GM23338 (cell line): ENCODE measurements around the gene PIGK. TPM values are rescaled to one million over a fixed set of nuclear protein-coding genes. Genes with fewer than 3 reads are reported as not detected.
"Not testable (repeated sequence)": the region's sequence is repeated elsewhere in the genome, so short reads cannot be mapped to it uniquely, and the experiment has no call there.

ENCODE experiments used
- ATAC-seq: fragments of 200-7000 bp; cut with Tn5 transposase; 3 replicates; pipeline ENCODE4 v1.9.1; 2020
- DNase-seq: peaks from one replicate; pipeline ENCODE4 v3.0.0-alpha.2; 2015; ENCODE audit warnings: low spot score
- H2AFZ ChIP-seq: fragments of 200-600 bp; sonication (generic); 2 replicates; pipeline ENCODE4 v1.8.0; 2016; ENCODE audit warnings: antibody characterized with exemption, mild to moderate bottlenecking, moderate library complexity
- H3F3A ChIP-seq: fragments of 200-600 bp; sonication (generic); replicated peaks from 2 replicates; pipeline ENCODE4 v1.8.0; 2017; ENCODE audit warnings: antibody characterized with exemption, mixed run types, low read depth
- H3K27ac ChIP-seq: fragments of 200-600 bp; sonication (generic); 2 replicates; pipeline ENCODE4 v1.6.1; 2016; ENCODE audit warnings: low read depth
- H3K27me3 ChIP-seq: fragments of 200-600 bp; sonication (generic); 2 replicates; pipeline ENCODE4 v1.8.0; 2016; ENCODE audit warnings: mild to moderate bottlenecking, mixed run types, moderate library complexity; ENCODE audit not compliant: insufficient read depth
- H3K36me3 ChIP-seq: fragments of 200-600 bp; sonication (generic); 2 replicates; pipeline ENCODE4 v1.8.0; 2016; ENCODE audit warnings: mild to moderate bottlenecking; ENCODE audit not compliant: insufficient read depth
- H3K4me1 ChIP-seq: fragments of 200-600 bp; sonication (generic); 2 replicates; pipeline ENCODE4 v1.8.0; 2016; ENCODE audit warnings: mild to moderate bottlenecking, moderate library complexity; ENCODE audit not compliant: insufficient read depth
- H3K4me2 ChIP-seq: fragments of 200-600 bp; sonication (generic); 2 replicates; pipeline ENCODE4 v1.7.1; 2017; ENCODE audit warnings: mixed run types
- H3K4me3 ChIP-seq: fragments of 200-600 bp; sonication (generic); 2 replicates; pipeline ENCODE4 v1.6.1; 2016; ENCODE audit warnings: mixed run types
- H3K79me2 ChIP-seq: fragments of 200-600 bp; sonication (generic); replicated peaks from 2 replicates; pipeline ENCODE4 v1.8.0; 2017; ENCODE audit warnings: mild to moderate bottlenecking; ENCODE audit not compliant: insufficient read depth
- H3K9me2 ChIP-seq: fragments of 200-600 bp; sonication (generic); 2 replicates; pipeline ENCODE4 v1.8.0; 2017; ENCODE audit not compliant: insufficient read depth
- H4K20me1 ChIP-seq: fragments of 200-600 bp; sonication (generic); replicated peaks from 2 replicates; pipeline ENCODE4 v1.8.0; 2017; ENCODE audit warnings: mild to moderate bottlenecking; ENCODE audit not compliant: insufficient read depth
- H3K27ac Mint-ChIP-seq: 2 replicates; pipeline ENCODE4 v1.8.0; 2020; ENCODE audit warnings: inconsistent platforms, mild to moderate bottlenecking, moderate library complexity, mixed read lengths
- H3K27me3 Mint-ChIP-seq: 3 replicates; pipeline ENCODE4 v1.8.0; 2022; ENCODE audit warnings: low read depth, mild to moderate bottlenecking, moderate library complexity, mixed read lengths, inconsistent platforms; ENCODE audit not compliant: insufficient read depth, poor library complexity
- H3K36me3 Mint-ChIP-seq: 3 replicates; pipeline ENCODE4 v1.8.0; 2021; ENCODE audit warnings: low read depth, mild to moderate bottlenecking, inconsistent platforms, moderate library complexity, mixed read lengths
- H3K4me1 Mint-ChIP-seq: 3 replicates; pipeline ENCODE4 v1.8.0; 2020; ENCODE audit warnings: mild to moderate bottlenecking, inconsistent platforms, mixed read lengths
- H3K4me3 Mint-ChIP-seq: 3 replicates; pipeline ENCODE4 v1.8.0; 2021; ENCODE audit warnings: moderate library complexity, mild to moderate bottlenecking, inconsistent platforms, mixed read lengths
- H3K9me3 Mint-ChIP-seq: 3 replicates; pipeline ENCODE4 v1.8.0; 2020; ENCODE audit warnings: moderate library complexity, mild to moderate bottlenecking, inconsistent platforms, mixed read lengths
- CREB1 ChIP-seq: fragments of 250-450 bp; sonication (Bioruptor Pico); IDR thresholded peaks from 2 replicates; pipeline ENCODE4 v1.5.0; 2020; ENCODE audit warnings: low read depth, mild to moderate bottlenecking, moderate library complexity
- EZH2 ChIP-seq: fragments of 200-600 bp; sonication (generic); IDR thresholded peaks from one replicate; pipeline ENCODE4 v1.8.0; 2017; ENCODE audit warnings: antibody characterized with exemption, mild to moderate bottlenecking, low read depth; ENCODE audit not compliant: unreplicated experiment
- EZH2phosphoT487 ChIP-seq: fragments of 200-600 bp; sonication (generic); IDR thresholded peaks from one replicate; pipeline ENCODE4 v1.8.1; 2018; ENCODE audit warnings: antibody characterized with exemption; ENCODE audit not compliant: unreplicated experiment
- JUNB ChIP-seq: IDR thresholded peaks from one replicate; pipeline ENCODE4 v1.6.1; 2016; ENCODE audit warnings: antibody characterized with exemption; ENCODE audit not compliant: unreplicated experiment
- NANOG ChIP-seq: IDR thresholded peaks from 2 replicates; pipeline ENCODE4 v1.6.1; 2016; ENCODE audit warnings: antibody characterized with exemption, borderline replicate concordance
- POLR2AphosphoS5 ChIP-seq: IDR thresholded peaks from 2 replicates; pipeline ENCODE4 v1.6.1; 2016; ENCODE audit warnings: antibody characterized with exemption, low read depth
- ZNF331 ChIP-seq: fragments of 250-450 bp; sonication (Bioruptor Pico); IDR thresholded peaks from 2 replicates; pipeline ENCODE4 v1.5.0; 2020; ENCODE audit warnings: low read depth, mild to moderate bottlenecking, moderate library complexity
- polyA plus RNA-seq: library from polyadenylated mRNA; unstranded; fragments of >200 nt; fragmentation: Nextera tagmentation; extraction: Ambion mirVana; gene quantifications from 2 replicates; pipeline ENCODE4 v1.2.1, GENCODE V29; 2016
- total RNA-seq: library from RNA; depleted of rRNA; stranded (reverse); fragments of >200 nt; shearing (Covaris generic); gene quantifications from 2 replicates; pipeline ENCODE4 v1.2.3, GENCODE V29; 2014
- TF ChIP-seq, protein P1 (sequence below): IDR thresholded peaks from one replicate; pipeline ENCODE4 v1.6.1; 2018; ENCODE audit warnings: antibody characterized with exemption; ENCODE audit not compliant: unreplicated experiment
- TF ChIP-seq, protein P2 (sequence below): IDR thresholded peaks from 2 replicates; pipeline ENCODE4 v1.6.1; 2016; ENCODE audit warnings: antibody characterized with exemption
- TF ChIP-seq, protein P3 (sequence below), 2 experiments: fragments of 200-600 bp in 1 of 2; sonication (generic) in 1 of 2; conservative IDR thresholded peaks; 2 replicates each; pipeline versions ENCODE4 v1.5.1 to v1.6.1; 2016 to 2017; ENCODE audit warnings: antibody characterized with exemption in 2 of 2, low read depth in 2 of 2, mild to moderate bottlenecking in 2 of 2, moderate library complexity in 1 of 2

PIGK gene
- total and polyA plus RNA-seq, 2 experiments from 2014 or later = 16.4 to 26.4 TPM

DNA sequence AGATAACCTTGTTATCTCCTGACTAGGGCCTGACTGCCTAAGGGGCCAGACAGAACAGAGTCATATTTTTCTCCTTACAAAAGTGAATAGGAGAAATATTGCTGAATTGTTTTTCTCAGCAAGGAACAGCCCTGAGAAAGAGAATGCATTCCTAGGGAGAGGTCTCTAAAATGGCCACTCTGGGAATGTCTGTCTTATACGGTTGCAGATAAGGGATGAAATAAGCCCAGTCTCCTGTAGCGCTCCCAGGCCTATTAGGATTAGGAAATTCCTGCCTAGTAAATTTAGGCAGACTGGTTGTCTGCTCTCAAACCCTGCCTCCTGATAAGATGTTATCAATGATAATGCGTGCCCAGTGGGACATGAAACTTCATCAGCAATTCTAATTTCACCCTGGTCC is 15.2 kb downstream of the PIGK start:
- not testable (repeated sequence) for ATAC-seq, H3K27ac ChIP-seq, H3K36me3 ChIP-seq, H3K27me3 Mint-ChIP-seq, H3K79me2 ChIP-seq, H2AFZ ChIP-seq, DNase-seq, H3K9me3 Mint-ChIP-seq, H3K4me1 Mint-ChIP-seq, H4K20me1 ChIP-seq, H3K27ac Mint-ChIP-seq, H3K27me3 ChIP-seq, H3K4me3 Mint-ChIP-seq, H3F3A ChIP-seq, H3K4me1 ChIP-seq, H3K4me2 ChIP-seq, H3K4me3 ChIP-seq, H3K9me2 ChIP-seq
- peaks cover 22% of the 10 kb centered on the region for H3K36me3 Mint-ChIP-seq

DNA sequence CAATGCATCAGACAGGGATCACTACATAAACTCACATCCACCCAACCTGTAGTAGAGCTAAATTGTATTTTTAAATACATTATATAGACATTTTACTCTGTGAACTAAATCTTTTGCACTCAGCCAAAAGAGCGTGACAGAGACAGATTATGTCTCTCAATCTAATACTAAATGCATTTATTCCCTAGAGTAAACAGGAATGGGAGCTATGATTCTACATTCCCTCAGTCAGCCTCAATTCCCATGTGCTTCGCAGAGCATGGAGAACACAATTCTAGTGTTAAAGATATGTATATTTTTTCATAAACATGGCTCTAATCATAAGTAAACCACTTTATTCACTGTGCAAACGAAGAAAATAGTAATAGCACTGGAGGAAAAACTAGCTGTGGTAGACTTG is 16.5 kb downstream of the PIGK start:
- Histone ChIP-seq H3K9me2 (no peaks in the 10 kb centered on the region), H3F3A (no peaks in the 10 kb centered on the region), H2AFZ (no peak overlapping the region), H3K4me1 (no peaks in the 10 kb centered on the region), H3K27me3 (no peaks in the 10 kb centered on the region), H3K79me2 (no peaks in the 10 kb centered on the region), H4K20me1 (no peaks in the 10 kb centered on the region), H3K4me2 (no peak overlapping the region), H3K36me3 (no peaks in the 10 kb centered on the region), H3K4me3 (no peak overlapping the region), H3K27ac (no peak overlapping the region)
- DNase-seq (no peak), ATAC-seq (no peak)
- Mint-ChIP-seq H3K9me3 (peaks cover 9% of the 10 kb centered on the region), H3K4me3 (no peak overlapping the region), H3K36me3 (peaks cover 22% of the 10 kb centered on the region), H3K4me1 (no peaks in the 10 kb centered on the region), H3K27me3 (no peaks in the 10 kb centered on the region), H3K27ac (no peak overlapping the region)
- TF ChIP-seq, protein P1, sequence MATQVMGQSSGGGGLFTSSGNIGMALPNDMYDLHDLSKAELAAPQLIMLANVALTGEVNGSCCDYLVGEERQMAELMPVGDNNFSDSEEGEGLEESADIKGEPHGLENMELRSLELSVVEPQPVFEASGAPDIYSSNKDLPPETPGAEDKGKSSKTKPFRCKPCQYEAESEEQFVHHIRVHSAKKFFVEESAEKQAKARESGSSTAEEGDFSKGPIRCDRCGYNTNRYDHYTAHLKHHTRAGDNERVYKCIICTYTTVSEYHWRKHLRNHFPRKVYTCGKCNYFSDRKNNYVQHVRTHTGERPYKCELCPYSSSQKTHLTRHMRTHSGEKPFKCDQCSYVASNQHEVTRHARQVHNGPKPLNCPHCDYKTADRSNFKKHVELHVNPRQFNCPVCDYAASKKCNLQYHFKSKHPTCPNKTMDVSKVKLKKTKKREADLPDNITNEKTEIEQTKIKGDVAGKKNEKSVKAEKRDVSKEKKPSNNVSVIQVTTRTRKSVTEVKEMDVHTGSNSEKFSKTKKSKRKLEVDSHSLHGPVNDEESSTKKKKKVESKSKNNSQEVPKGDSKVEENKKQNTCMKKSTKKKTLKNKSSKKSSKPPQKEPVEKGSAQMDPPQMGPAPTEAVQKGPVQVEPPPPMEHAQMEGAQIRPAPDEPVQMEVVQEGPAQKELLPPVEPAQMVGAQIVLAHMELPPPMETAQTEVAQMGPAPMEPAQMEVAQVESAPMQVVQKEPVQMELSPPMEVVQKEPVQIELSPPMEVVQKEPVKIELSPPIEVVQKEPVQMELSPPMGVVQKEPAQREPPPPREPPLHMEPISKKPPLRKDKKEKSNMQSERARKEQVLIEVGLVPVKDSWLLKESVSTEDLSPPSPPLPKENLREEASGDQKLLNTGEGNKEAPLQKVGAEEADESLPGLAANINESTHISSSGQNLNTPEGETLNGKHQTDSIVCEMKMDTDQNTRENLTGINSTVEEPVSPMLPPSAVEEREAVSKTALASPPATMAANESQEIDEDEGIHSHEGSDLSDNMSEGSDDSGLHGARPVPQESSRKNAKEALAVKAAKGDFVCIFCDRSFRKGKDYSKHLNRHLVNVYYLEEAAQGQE = no peak
- TF ChIP-seq EZH2 (no peak), ZNF331 (CRISPR knock-in tag) (no peak), NANOG (no peak), EZH2phosphoT487 (no peak), POLR2AphosphoS5 (no peak), JUNB (no peak), CREB1 (CRISPR knock-in tag) (no peak)
- TF ChIP-seq, protein P2, sequence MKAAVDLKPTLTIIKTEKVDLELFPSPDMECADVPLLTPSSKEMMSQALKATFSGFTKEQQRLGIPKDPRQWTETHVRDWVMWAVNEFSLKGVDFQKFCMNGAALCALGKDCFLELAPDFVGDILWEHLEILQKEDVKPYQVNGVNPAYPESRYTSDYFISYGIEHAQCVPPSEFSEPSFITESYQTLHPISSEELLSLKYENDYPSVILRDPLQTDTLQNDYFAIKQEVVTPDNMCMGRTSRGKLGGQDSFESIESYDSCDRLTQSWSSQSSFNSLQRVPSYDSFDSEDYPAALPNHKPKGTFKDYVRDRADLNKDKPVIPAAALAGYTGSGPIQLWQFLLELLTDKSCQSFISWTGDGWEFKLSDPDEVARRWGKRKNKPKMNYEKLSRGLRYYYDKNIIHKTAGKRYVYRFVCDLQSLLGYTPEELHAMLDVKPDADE = no peak
- TF ChIP-seq, protein P3, sequence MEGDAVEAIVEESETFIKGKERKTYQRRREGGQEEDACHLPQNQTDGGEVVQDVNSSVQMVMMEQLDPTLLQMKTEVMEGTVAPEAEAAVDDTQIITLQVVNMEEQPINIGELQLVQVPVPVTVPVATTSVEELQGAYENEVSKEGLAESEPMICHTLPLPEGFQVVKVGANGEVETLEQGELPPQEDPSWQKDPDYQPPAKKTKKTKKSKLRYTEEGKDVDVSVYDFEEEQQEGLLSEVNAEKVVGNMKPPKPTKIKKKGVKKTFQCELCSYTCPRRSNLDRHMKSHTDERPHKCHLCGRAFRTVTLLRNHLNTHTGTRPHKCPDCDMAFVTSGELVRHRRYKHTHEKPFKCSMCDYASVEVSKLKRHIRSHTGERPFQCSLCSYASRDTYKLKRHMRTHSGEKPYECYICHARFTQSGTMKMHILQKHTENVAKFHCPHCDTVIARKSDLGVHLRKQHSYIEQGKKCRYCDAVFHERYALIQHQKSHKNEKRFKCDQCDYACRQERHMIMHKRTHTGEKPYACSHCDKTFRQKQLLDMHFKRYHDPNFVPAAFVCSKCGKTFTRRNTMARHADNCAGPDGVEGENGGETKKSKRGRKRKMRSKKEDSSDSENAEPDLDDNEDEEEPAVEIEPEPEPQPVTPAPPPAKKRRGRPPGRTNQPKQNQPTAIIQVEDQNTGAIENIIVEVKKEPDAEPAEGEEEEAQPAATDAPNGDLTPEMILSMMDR (conservative IDR thresholded peaks at IDR 0.05; ENCODE audit: low read depth in 2 of 2) = no peak
